Smooth muscle cell (in vitro differentiated cells): ENCODE results near the gene LBHD2. TPM values are rescaled to one million over a fixed set of nuclear protein-coding genes. Genes with fewer than 3 reads are reported as not detected.

Experiments
- DNase-seq: peaks from one replicate; lab custom pipeline; 2025; ENCODE audit not compliant: unreplicated experiment; lab: John Stamatoyannopoulos, UW
- H2AFZ ChIP-seq: fragments of 200-600 bp; sonication (generic); 2 replicates; pipeline ENCODE4 v1.6.0; 2016; ENCODE audit warnings: antibody characterized with exemption, low read depth, mild to moderate bottlenecking
- H3F3A ChIP-seq: fragments of 200-600 bp; sonication (generic); 2 replicates; pipeline ENCODE4 v1.6.0; 2017; ENCODE audit warnings: antibody characterized with exemption, low read depth
- H3K27ac ChIP-seq: fragments of 200-600 bp; sonication (generic); 2 replicates; pipeline ENCODE4 v1.5.1; 2016; ENCODE audit warnings: low read depth, mild to moderate bottlenecking
- H3K27me3 ChIP-seq: fragments of 200-600 bp; sonication (generic); 2 replicates; pipeline ENCODE4 v1.6.1; 2016; ENCODE audit warnings: low read depth, mild to moderate bottlenecking
- H3K36me3 ChIP-seq: fragments of 200-600 bp; sonication (generic); 2 replicates; pipeline ENCODE4 v1.5.1; 2016; ENCODE audit warnings: low read depth
- H3K4me1 ChIP-seq: fragments of 200-600 bp; sonication (generic); 2 replicates; pipeline ENCODE4 v1.5.1; 2016; ENCODE audit warnings: low read depth
- H3K4me2 ChIP-seq: fragments of 200-600 bp; sonication (generic); 2 replicates; pipeline ENCODE4 v1.6.0; 2016; ENCODE audit warnings: mild to moderate bottlenecking
- H3K4me3 ChIP-seq: fragments of 200-600 bp; sonication (generic); 2 replicates; pipeline ENCODE4 v1.5.1; 2016; ENCODE audit warnings: mild to moderate bottlenecking
- H3K79me2 ChIP-seq: fragments of 200-600 bp; sonication (generic); 2 replicates; pipeline ENCODE4 v1.6.0; 2016; ENCODE audit warnings: low read depth, mild to moderate bottlenecking
- H3K9ac ChIP-seq: fragments of 200-600 bp; sonication (generic); 2 replicates; pipeline ENCODE4 v1.6.0; 2016; ENCODE audit warnings: low read depth
- H3K9me3 ChIP-seq: fragments of 200-600 bp; sonication (generic); replicated peaks from 2 replicates; pipeline ENCODE4 v1.5.1; 2016; ENCODE audit warnings: low read depth
- H4K20me1 ChIP-seq: fragments of 200-600 bp; sonication (generic); 2 replicates; pipeline ENCODE4 v1.6.0; 2016; ENCODE audit warnings: low read depth
- CTCF ChIP-seq: fragments of 200-600 bp; sonication (generic); IDR thresholded peaks from 2 replicates; pipeline ENCODE4 v1.5.1; 2017; ENCODE audit warnings: borderline replicate concordance, mild to moderate bottlenecking, antibody characterized with exemption; ENCODE audit not compliant: insufficient read depth, poor library complexity, severe bottlenecking
- WGBS: methylation state at CpG from one replicate; pipeline ENCODE4 v1.1.7; 2016; ENCODE audit warnings: low lambda C conversion rate; 5-methylcytosine and 5-hydroxymethylcytosine counted together
- polyA plus RNA-seq: library from polyadenylated mRNA; unstranded; fragments of >200 nt; fragmentation: Nextera tagmentation; extraction: Ambion mirVana; gene quantifications from 2 replicates; pipeline ENCODE4 v1.2.1, GENCODE V29; 2016
- total RNA-seq: library from RNA; depleted of rRNA; stranded (reverse); fragments of >200 nt; gene quantifications from 2 replicates; pipeline ENCODE4 v1.2.3, GENCODE V29; 2014

LBHD2 gene
- total and polyA plus RNA-seq, 2 experiments from 2014 or later, result not detected

- H4K20me1 ChIP-seq, result no peaks in the 10 kb centered on the region
- no peaks in the 10 kb centered on the region for H3K4me1 ChIP-seq
- TF ChIP-seq CTCF, result no peak
- no peaks in the 10 kb centered on the region for H3K9me3 ChIP-seq
- no peaks in the 10 kb centered on the region for H3K79me2 ChIP-seq
- H3K36me3 ChIP-seq, result no peaks in the 10 kb centered on the region
- DNase-seq, result no peak
- H3K4me2 ChIP-seq, result no peak overlapping the region
- no peak overlapping the region for H3K9ac ChIP-seq
- peaks cover 18% of the 10 kb centered on the region for H3K27me3 ChIP-seq
- no peaks in the 10 kb centered on the region for H3F3A ChIP-seq
- no peak overlapping the region for H2AFZ ChIP-seq
- 79% methylated on average over 13 of the region's 13 CpGs for WGBS
- H3K27ac ChIP-seq, result no peak overlapping the region
- H3K4me3 ChIP-seq, result no peak overlapping the region
Observed at GRCh38 chr14:103087343-103087835, 3.4 kb downstream of the LBHD2 start.

GRCh38 chr14:103088921-103089320 is 4.9 kb downstream of the LBHD2 start:
- Histone ChIP-seq H3F3A (no peaks in the 10 kb centered on the region), H3K9me3 (no peaks in the 10 kb centered on the region)
- 96% methylated on average over 6 of the region's 6 CpGs for WGBS

GRCh38 chr14:103089386-103090335 is 5.7 kb downstream of the LBHD2 start:
- no peak overlapping the region for H3K9ac ChIP-seq

More at GRCh38 chr14:103088921-103089320, 4.9 kb downstream of the LBHD2 start:
- no peak overlapping the region for H2AFZ ChIP-seq
- no peak overlapping the region for H3K4me2 ChIP-seq
- H3K27ac ChIP-seq, result no peak overlapping the region
- H3K79me2 ChIP-seq, result no peaks in the 10 kb centered on the region
- no peaks in the 10 kb centered on the region for H3K4me1 ChIP-seq
- no peaks in the 10 kb centered on the region for H4K20me1 ChIP-seq
- H3K36me3 ChIP-seq, result no peaks in the 10 kb centered on the region
- TF ChIP-seq CTCF, result no peak
- peaks cover 15% of the 10 kb centered on the region for H3K27me3 ChIP-seq
- no peak overlapping the region for H3K9ac ChIP-seq
- no peak for DNase-seq
- H3K4me3 ChIP-seq, result no peak overlapping the region

More at GRCh38 chr14:103089386-103090335, 5.7 kb downstream of the LBHD2 start:
- Histone ChIP-seq H4K20me1 (no peaks in the 10 kb centered on the region), H3K9me3 (no peaks in the 10 kb centered on the region), H3F3A (no peaks in the 10 kb centered on the region), H3K4me1 (no peaks in the 10 kb centered on the region), H3K27me3 (peaks cover 7% of the 10 kb centered on the region), H3K36me3 (no peaks in the 10 kb centered on the region), H3K4me3 (no peak overlapping the region), H3K79me2 (no peaks in the 10 kb centered on the region), H2AFZ (no peak overlapping the region), H3K27ac (no peak overlapping the region), H3K4me2 (no peak overlapping the region)
- WGBS, result 92% methylated on average over 28 of the region's 28 CpGs
- no peak for DNase-seq
- no peak for TF ChIP-seq CTCF
